B cell (primary cell): ENCODE results near the gene MKS1. TPM values are rescaled to one million over a fixed set of nuclear protein-coding genes. Genes with fewer than 3 reads are reported as not detected.

ENCODE experiments used
- ATAC-seq: fragments of 200-7000 bp; cut with Tn5 transposase; one replicate; pipeline ENCODE4 v1.10.0; 2021; ENCODE audit warnings: low read depth, mild to moderate bottlenecking, moderate number of reproducible peaks, moderate library complexity
- CTCF ChIA-PET: fragments of 350-600 bp; sonication (Branson Sonifier 250); formaldehyde crosslinking; loops from one replicate; lab custom pipeline; 2021; ENCODE audit warnings: antibody characterized with exemption, inconsistent platforms; lab: Charles Lee
- POLR2A ChIA-PET: fragments of 350-600 bp; sonication (Branson Sonifier 250); formaldehyde crosslinking; loops from one replicate; lab custom pipeline; 2021; ENCODE audit warnings: antibody characterized with exemption; lab: Charles Lee
- DNase-seq: peaks from one replicate; pipeline ENCODE4 v3.0.0; 2013
- H2AFZ ChIP-seq: 2 replicates; pipeline ENCODE4 v1.6.1; 2012; ENCODE audit warnings: mild to moderate bottlenecking, low read depth, low read length; ENCODE audit not compliant: insufficient read depth, poor library complexity, severe bottlenecking
- H3K27ac ChIP-seq, 2 donors: 1 replicate in 1 of 2; 2 replicates in 1 of 2; pipeline ENCODE4 v1.5.1; 2012 to 2013; ENCODE audit warnings: low read length in 2 of 2, mild to moderate bottlenecking in 2 of 2, moderate library complexity in 1 of 2
- H3K27me3 ChIP-seq, 4 experiments: fragments of 200-600 bp in 1 of 4; sonication (generic) in 1 of 4; replicated peaks in 1 of 4; 1 replicate in 2 of 4; 2 replicates in 2 of 4; pipeline versions ENCODE4 v1.6.1 to v1.7.0; 2013 to 2016; ENCODE audit warnings: low read length in 3 of 4, mild to moderate bottlenecking in 2 of 4, mixed read lengths in 1 of 4, moderate library complexity in 1 of 4; ENCODE audit not compliant: insufficient read depth in 4 of 4, control insufficient read depth in 3 of 4; ENCODE audit errors: control extremely low read depth in 1 of 4
- H3K36me3 ChIP-seq, 2 experiments: replicated peaks in 1 of 2; 1 replicate in 1 of 2; 2 replicates in 1 of 2; pipeline versions ENCODE4 v1.6.1 to v1.7.1; 2013; ENCODE audit warnings: low read length in 1 of 2; ENCODE audit not compliant: insufficient read depth in 2 of 2, control insufficient read depth in 1 of 2; ENCODE audit errors: control extremely low read depth in 1 of 2, extremely low read depth in 1 of 2
- H3K4me1 ChIP-seq, 2 donors: fragments of 200-600 bp in 1 of 2; sonication (generic) in 1 of 2; 1 replicate in 1 of 2; 2 replicates in 1 of 2; pipeline versions ENCODE4 v1.5.1 to v1.6.1; 2013 to 2017; ENCODE audit warnings: low read length in 2 of 2; ENCODE audit not compliant: control insufficient read depth in 2 of 2, insufficient read depth in 2 of 2
- H3K4me2 ChIP-seq: replicated peaks from 2 replicates; pipeline ENCODE3; 2012; ENCODE audit warnings: mild to moderate bottlenecking, low read depth, low read length; ENCODE audit not compliant: poor library complexity, severe bottlenecking
- H3K4me3 ChIP-seq, 5 experiments: fragments of 200-600 bp in 1 of 5; sonication (generic) in 1 of 5; 1 replicate in 3 of 5; 2 replicates in 2 of 5; pipeline versions ENCODE4 v1.5.1 to v1.7.0; 2011 to 2016; ENCODE audit warnings: low read length in 4 of 5, mild to moderate bottlenecking in 4 of 5, low read depth in 2 of 5, control low read depth in 1 of 5, moderate library complexity in 1 of 5; ENCODE audit not compliant: insufficient read depth in 1 of 5; ENCODE audit errors: control extremely low read depth in 1 of 5, extremely low read depth in 1 of 5
- H3K79me2 ChIP-seq: fragments of 200-600 bp; sonication (generic); one replicate; pipeline ENCODE4 v1.6.0; 2016; ENCODE audit warnings: low read length; ENCODE audit not compliant: control insufficient read depth, insufficient read depth
- H3K9ac ChIP-seq: fragments of 200-600 bp; sonication (generic); 2 replicates; pipeline ENCODE4 v1.6.1; 2017; ENCODE audit warnings: mild to moderate bottlenecking, low read length, moderate library complexity
- H3K9me3 ChIP-seq, 3 donors: one replicate each; pipeline versions ENCODE4 v1.6.1 to v1.7.1; 2013; ENCODE audit warnings: low read length in 2 of 3; ENCODE audit not compliant: control insufficient read depth in 2 of 3, insufficient read depth in 1 of 3; ENCODE audit errors: control extremely low read depth in 1 of 3
- H4K20me1 ChIP-seq: 2 replicates; pipeline ENCODE4 v1.6.0; 2012; ENCODE audit warnings: mild to moderate bottlenecking, low read length; ENCODE audit not compliant: insufficient read depth, control insufficient read depth, poor library complexity, severe bottlenecking
- H3K27ac Mint-ChIP-seq: one replicate; pipeline ENCODE4 v1.8.0; 2021; ENCODE audit warnings: mixed read lengths
- H3K27me3 Mint-ChIP-seq: one replicate; pipeline ENCODE4 v1.8.0; 2021; ENCODE audit warnings: mixed read lengths
- H3K4me1 Mint-ChIP-seq: one replicate; pipeline ENCODE4 v1.8.0; 2021; ENCODE audit warnings: mixed read lengths
- H3K4me3 Mint-ChIP-seq: one replicate; pipeline ENCODE4 v1.8.0; 2021; ENCODE audit warnings: mixed read lengths
- H3K9me3 Mint-ChIP-seq: one replicate; pipeline ENCODE4 v1.8.0; 2022; ENCODE audit warnings: mixed read lengths; ENCODE audit not compliant: insufficient read depth
- EZH2 ChIP-seq: IDR thresholded peaks from 2 replicates; pipeline ENCODE4 v1.6.1; 2012; ENCODE audit warnings: borderline replicate concordance, low read depth, mild to moderate bottlenecking, moderate library complexity, low read length; ENCODE audit not compliant: insufficient read depth, poor library complexity, severe bottlenecking
- WGBS: methylation state at CpG from one replicate; pipeline ENCODE4 v1.1.5; 2013; ENCODE audit warnings: missing lambda C conversion rate; ENCODE audit not compliant: insufficient coverage; 5-methylcytosine and 5-hydroxymethylcytosine counted together
- intact Hi-C: fragments of 100-400 bp; cut with micrococcal nuclease; formaldehyde crosslinking; loops from one replicate; pipeline ENCODE4 v1.10.0; 2022
- polyA plus RNA-seq: library from polyadenylated mRNA; depleted of rRNA; stranded (reverse); fragments of >200 nt; gene quantifications from 2 replicates; pipeline ENCODE4 v1.2.3, GENCODE V29; 2012
- total RNA-seq, 2 donors: library from RNA; stranded (reverse); fragments of 120-200 nt in 1 of 2; gene quantifications; 1 replicate in 1 of 2; 2 replicates in 1 of 2; pipeline versions ENCODE4 v1.2.3 to v1.2.4, GENCODE V29; 2013 to 2022
- TF ChIP-seq, protein P1 (sequence below): fragments of 200-600 bp; IDR thresholded peaks from one replicate; pipeline ENCODE4 v1.8.0; 2022; ENCODE audit warnings: antibody characterized with exemption, mild to moderate bottlenecking

MKS1 gene
- total and polyA plus RNA-seq, 2 donors (not counting 1 experiment from before 2014, with no cell fraction given) = 8.3 to 19.6 TPM

DNA sequence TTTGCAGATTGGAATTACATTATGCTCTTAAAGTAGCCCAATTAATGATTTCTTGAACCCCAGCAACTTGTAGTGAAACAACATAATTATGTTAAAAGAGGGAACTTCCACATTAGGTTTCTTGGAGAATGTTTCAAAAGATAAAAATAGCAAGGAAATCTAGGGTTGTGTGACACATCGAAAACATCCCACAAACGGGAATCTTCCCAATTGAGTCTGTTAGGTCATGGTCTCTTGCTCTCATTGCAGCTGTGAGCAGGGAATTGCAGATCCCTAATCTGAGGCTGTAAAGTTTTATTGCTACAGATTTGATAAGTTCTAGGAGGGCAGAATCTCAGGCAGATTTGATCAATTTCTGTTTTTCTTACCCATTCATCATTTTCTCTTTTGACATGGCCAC lies 12.6 kb upstream of the MKS1 start:
- Mint-ChIP-seq H3K27me3 (peaks cover 14% of the 10 kb centered on the region), H3K4me3 (no peak overlapping the region), H3K4me1 (peaks cover 32% of the 10 kb centered on the region), H3K27ac (peak overlapping the region; percentile 38), H3K9me3 (no peaks in the 10 kb centered on the region)
- TF ChIP-seq, protein P1, sequence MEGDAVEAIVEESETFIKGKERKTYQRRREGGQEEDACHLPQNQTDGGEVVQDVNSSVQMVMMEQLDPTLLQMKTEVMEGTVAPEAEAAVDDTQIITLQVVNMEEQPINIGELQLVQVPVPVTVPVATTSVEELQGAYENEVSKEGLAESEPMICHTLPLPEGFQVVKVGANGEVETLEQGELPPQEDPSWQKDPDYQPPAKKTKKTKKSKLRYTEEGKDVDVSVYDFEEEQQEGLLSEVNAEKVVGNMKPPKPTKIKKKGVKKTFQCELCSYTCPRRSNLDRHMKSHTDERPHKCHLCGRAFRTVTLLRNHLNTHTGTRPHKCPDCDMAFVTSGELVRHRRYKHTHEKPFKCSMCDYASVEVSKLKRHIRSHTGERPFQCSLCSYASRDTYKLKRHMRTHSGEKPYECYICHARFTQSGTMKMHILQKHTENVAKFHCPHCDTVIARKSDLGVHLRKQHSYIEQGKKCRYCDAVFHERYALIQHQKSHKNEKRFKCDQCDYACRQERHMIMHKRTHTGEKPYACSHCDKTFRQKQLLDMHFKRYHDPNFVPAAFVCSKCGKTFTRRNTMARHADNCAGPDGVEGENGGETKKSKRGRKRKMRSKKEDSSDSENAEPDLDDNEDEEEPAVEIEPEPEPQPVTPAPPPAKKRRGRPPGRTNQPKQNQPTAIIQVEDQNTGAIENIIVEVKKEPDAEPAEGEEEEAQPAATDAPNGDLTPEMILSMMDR = no peak
- no peak for TF ChIP-seq EZH2
- H3K4me3 ChIP-seq = no peak overlapping the region
- H3K79me2 ChIP-seq = no peaks in the 10 kb centered on the region
- H2AFZ ChIP-seq = peak overlapping the region; percentile 79
- ATAC-seq = no peak
- no peak for DNase-seq
- intact Hi-C loops = no loop called here
- peaks cover 0 to 3% (median 0%) of the 10 kb centered on the region in 4 experiments for H3K27me3 ChIP-seq
- no peak overlapping the region for H3K4me2 ChIP-seq
- H3K36me3 ChIP-seq = no peaks in the 10 kb centered on the region
- WGBS = 65% methylated on average over 2 of the region's 2 CpGs
- no peak overlapping the region for H3K9ac ChIP-seq
- peak overlapping the region in 1 of 2 donors; percentile 81 for H3K27ac ChIP-seq
- no peaks in the 10 kb centered on the region for H4K20me1 ChIP-seq
- peaks cover 20 to 25% of the 10 kb centered on the region in 2 donors for H3K4me1 ChIP-seq
- ChIA-PET CTCF (interaction anchor here (1.0 to 3.0 kb wide), 4 partner anchors 12 to 18 kb away, joined by 3 to 26 read pairs (median 6); partner anchors contain the start of gene MKS1), POLR2A (no interaction called here)
- no peaks in the 10 kb centered on the region for H3K9me3 ChIP-seq

DNA sequence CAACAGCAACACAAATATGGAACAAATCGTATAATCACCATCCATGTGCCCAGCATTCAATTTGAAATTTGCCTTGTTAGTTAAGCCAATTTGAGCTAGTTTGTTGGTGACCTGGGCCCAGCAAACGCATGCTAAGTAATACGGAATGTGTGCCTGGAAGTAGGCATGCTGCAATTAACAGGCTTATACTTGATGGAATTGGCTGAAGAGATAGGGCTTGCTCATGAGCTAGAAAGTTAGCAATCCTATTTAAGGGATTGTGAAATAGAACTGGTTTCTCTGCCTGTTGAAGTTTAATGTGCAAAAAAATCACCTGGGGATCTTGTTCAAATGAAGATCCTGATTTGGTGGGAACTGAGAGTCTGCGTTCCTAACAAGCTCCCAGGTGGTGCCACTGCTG lies 10.8 kb upstream of the MKS1 start:
- ATAC-seq (no peak), DNase-seq (no peak)
- Mint-ChIP-seq H3K9me3 (no peaks in the 10 kb centered on the region), H3K27ac (no peak overlapping the region), H3K4me3 (no peak overlapping the region), H3K4me1 (peaks cover 30% of the 10 kb centered on the region), H3K27me3 (peaks cover 5% of the 10 kb centered on the region)
- TF ChIP-seq, protein P1 = no peak
- TF ChIP-seq EZH2 = no peak
- peaks cover 0 to 6% (median 2%) of the 10 kb centered on the region in 4 experiments for H3K27me3 ChIP-seq
- peaks cover 20 to 25% of the 10 kb centered on the region in 2 donors for H3K4me1 ChIP-seq
- no peaks in the 10 kb centered on the region for H3K36me3 ChIP-seq
- H3K79me2 ChIP-seq = no peaks in the 10 kb centered on the region
- CTCF ChIA-PET = interaction anchor here (1.0 to 1.3 kb wide), 2 partner anchors 17 to 88 kb away, joined by 3 to 4 read pairs; no protein-coding TSS in a partner anchor
- no peaks in the 10 kb centered on the region for H4K20me1 ChIP-seq
- H3K27ac ChIP-seq = no peak overlapping the region
- no peak overlapping the region for H3K4me2 ChIP-seq
- WGBS = 98% methylated on average over 3 of the region's 4 CpGs
- H3K9ac ChIP-seq = no peak overlapping the region
- POLR2A ChIA-PET = no interaction called here
- no peak overlapping the region for H2AFZ ChIP-seq
- H3K9me3 ChIP-seq = no peaks in the 10 kb centered on the region
- no peak overlapping the region for H3K4me3 ChIP-seq
- intact Hi-C loops = no loop called here
